Measurements from ENCODE around the gene BRD8.

DNA sequence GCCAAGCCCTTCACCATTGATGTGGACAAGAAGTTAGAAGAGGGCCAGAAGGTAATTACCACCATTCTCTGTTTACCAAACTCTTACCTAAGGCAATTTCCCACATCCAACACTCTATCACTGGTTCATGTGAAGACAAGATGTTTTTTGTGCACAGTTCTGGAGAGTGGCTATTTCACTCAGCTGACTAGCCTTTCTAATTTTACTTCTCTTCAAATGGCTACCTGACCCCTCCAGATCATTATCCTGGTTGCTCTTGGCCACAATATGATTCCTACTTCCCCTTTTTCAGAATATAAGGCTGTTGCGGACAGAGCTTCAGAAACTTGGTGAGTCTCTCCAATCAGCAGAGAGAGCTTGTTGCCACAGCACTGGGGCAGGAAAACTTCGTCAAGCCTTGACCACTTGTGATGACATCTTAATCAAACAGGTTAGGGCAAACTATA is 7.6 kb upstream of the BRD8 start:
- TF ChIP-seq POLR2AphosphoS5 (IDR thresholded peaks at IDR 0.05; ENCODE audit: low read depth, low read length) = no peak
- TF ChIP-seq, protein P1, sequence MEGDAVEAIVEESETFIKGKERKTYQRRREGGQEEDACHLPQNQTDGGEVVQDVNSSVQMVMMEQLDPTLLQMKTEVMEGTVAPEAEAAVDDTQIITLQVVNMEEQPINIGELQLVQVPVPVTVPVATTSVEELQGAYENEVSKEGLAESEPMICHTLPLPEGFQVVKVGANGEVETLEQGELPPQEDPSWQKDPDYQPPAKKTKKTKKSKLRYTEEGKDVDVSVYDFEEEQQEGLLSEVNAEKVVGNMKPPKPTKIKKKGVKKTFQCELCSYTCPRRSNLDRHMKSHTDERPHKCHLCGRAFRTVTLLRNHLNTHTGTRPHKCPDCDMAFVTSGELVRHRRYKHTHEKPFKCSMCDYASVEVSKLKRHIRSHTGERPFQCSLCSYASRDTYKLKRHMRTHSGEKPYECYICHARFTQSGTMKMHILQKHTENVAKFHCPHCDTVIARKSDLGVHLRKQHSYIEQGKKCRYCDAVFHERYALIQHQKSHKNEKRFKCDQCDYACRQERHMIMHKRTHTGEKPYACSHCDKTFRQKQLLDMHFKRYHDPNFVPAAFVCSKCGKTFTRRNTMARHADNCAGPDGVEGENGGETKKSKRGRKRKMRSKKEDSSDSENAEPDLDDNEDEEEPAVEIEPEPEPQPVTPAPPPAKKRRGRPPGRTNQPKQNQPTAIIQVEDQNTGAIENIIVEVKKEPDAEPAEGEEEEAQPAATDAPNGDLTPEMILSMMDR (IDR thresholded peaks at IDR 0.05) = no peak

Data from Panc1 (cell line).